DMS153 treated with DMSO at 0.1 percent for 48 hours (cell line): ENCODE results near the gene HMBS.
A peak's percentile ranks its signal among the peaks of the same experiment; 100 is the strongest.

Experiments used
- DNase-seq: peaks from one replicate; lab custom pipeline; 2025; ENCODE audit not compliant: unreplicated experiment; lab: John Stamatoyannopoulos, UW

Gene HMBS

GRCh38 chr11:119067371-119068222, 17.1 kb upstream of the HMBS start, which contains the start of gene VPS11:
TSS of gene VPS11 (plus strand) at chr11:119067818. CDS start at chr11:119067824, 6 bp downstream.
- DNase-seq, result peak; percentile 92

- no peak for DNase-seq
These were observed 6.8 kb upstream of the HMBS start for GRCh38 chr11:119077839-119078238.

GRCh38 chr11:119078675-119079420, 5.8 kb upstream of the HMBS start:
- DNase-seq, result no peak

GRCh38 chr11:119081682-119082260, 2.9 kb upstream of the HMBS start:
- no peak for DNase-seq

- no peak for DNase-seq
These were observed 761 bp downstream of the HMBS start for GRCh38 chr11:119085437-119085847.

- no peak for DNase-seq
These were observed 2.4 kb downstream of the HMBS start for GRCh38 chr11:119087123-119087522.

- DNase-seq, result no peak
These were observed 3.1 kb downstream of the HMBS start for GRCh38 chr11:119087747-119088241.

- no peak for DNase-seq
These were observed 3.7 kb downstream of the HMBS start for GRCh38 chr11:119088406-119088805.

- no peak for DNase-seq
These were observed 4.6 kb downstream of the HMBS start for GRCh38 chr11:119089319-119089718.

GRCh38 chr11:119091178-119091577, 6.5 kb downstream of the HMBS start:
- no peak for DNase-seq

GRCh38 chr11:119091966-119092879, 7.5 kb downstream of the HMBS start:
- DNase-seq, result no peak

GRCh38 chr11:119092880-119093842, 8.5 kb downstream of the HMBS start:
- DNase-seq, result no peak

- DNase-seq, result no peak
These were observed 9.5 kb downstream of the HMBS start for GRCh38 chr11:119093942-119094815.

- no peak for DNase-seq
These were observed 10.1 kb downstream of the HMBS start for GRCh38 chr11:119094816-119095065.

- DNase-seq, result peak; percentile 99
These were observed 10.6 kb downstream of the HMBS start for GRCh38 chr11:119095066-119095880.

GRCh38 chr11:119099711-119100110, 15.0 kb downstream of the HMBS start:
- DNase-seq, result no peak

GRCh38 chr11:119100246-119100970, 15.7 kb downstream of the HMBS start:
- DNase-seq, result no peak
